IPS-18a (cell line): ENCODE data around the gene LIME1.
"Not testable (repeated sequence)": the region's sequence is repeated elsewhere in the genome, so short reads cannot be mapped to it uniquely, and the experiment has no call there.

Experiments used
- H3K27ac ChIP-seq: one replicate; pipeline ENCODE4 v1.5.1; 2013; ENCODE audit warnings: low read length
- H3K27me3 ChIP-seq: one replicate; pipeline ENCODE4 v1.6.1; 2013; ENCODE audit warnings: mild to moderate bottlenecking, low read length; ENCODE audit not compliant: control insufficient read depth, insufficient read depth
- H3K36me3 ChIP-seq: one replicate; pipeline ENCODE4 v1.6.1; 2013; ENCODE audit warnings: low read depth, low read length; ENCODE audit not compliant: control insufficient read depth
- H3K4me1 ChIP-seq: one replicate; pipeline ENCODE4 v1.6.1; 2013; ENCODE audit warnings: low read depth, low read length; ENCODE audit not compliant: control insufficient read depth
- H3K4me3 ChIP-seq: one replicate; pipeline ENCODE4 v1.5.1; 2013; ENCODE audit warnings: low read length
- H3K9ac ChIP-seq: one replicate; pipeline ENCODE4 v1.6.1; 2013; ENCODE audit warnings: mild to moderate bottlenecking, low read length, moderate library complexity
- H3K9me3 ChIP-seq: one replicate; pipeline ENCODE4 v1.6.1; 2013; ENCODE audit warnings: low read depth, low read length; ENCODE audit not compliant: control insufficient read depth

LIME1 gene

DNA sequence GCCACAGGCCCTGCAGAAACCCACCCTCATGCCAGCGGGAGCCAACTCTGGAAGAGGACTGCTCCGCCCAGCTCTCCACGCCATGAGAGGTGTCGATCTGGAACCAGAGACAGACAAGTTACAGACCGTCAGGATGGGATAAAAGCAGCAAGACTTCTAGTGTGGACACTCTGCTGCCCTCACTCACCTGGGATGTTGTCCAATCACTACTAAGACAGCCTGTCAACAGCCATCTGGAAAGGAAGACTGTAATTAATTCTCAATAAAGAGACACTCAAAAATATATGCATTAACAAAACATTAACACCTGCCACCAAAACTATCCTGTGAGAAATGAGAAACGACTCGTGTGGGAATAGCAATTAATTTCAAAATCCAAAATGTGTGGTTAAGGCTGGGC, 31.4 kb downstream of the LIME1 start:
- no peak overlapping the region for H3K27ac ChIP-seq
- H3K36me3 ChIP-seq, result no peaks in the 10 kb centered on the region
- H3K4me1 ChIP-seq, result no peaks in the 10 kb centered on the region
- no peak overlapping the region for H3K9ac ChIP-seq
- H3K27me3 ChIP-seq, result no peaks in the 10 kb centered on the region
- no peaks in the 10 kb centered on the region for H3K9me3 ChIP-seq
- H3K4me3 ChIP-seq, result no peak overlapping the region

DNA sequence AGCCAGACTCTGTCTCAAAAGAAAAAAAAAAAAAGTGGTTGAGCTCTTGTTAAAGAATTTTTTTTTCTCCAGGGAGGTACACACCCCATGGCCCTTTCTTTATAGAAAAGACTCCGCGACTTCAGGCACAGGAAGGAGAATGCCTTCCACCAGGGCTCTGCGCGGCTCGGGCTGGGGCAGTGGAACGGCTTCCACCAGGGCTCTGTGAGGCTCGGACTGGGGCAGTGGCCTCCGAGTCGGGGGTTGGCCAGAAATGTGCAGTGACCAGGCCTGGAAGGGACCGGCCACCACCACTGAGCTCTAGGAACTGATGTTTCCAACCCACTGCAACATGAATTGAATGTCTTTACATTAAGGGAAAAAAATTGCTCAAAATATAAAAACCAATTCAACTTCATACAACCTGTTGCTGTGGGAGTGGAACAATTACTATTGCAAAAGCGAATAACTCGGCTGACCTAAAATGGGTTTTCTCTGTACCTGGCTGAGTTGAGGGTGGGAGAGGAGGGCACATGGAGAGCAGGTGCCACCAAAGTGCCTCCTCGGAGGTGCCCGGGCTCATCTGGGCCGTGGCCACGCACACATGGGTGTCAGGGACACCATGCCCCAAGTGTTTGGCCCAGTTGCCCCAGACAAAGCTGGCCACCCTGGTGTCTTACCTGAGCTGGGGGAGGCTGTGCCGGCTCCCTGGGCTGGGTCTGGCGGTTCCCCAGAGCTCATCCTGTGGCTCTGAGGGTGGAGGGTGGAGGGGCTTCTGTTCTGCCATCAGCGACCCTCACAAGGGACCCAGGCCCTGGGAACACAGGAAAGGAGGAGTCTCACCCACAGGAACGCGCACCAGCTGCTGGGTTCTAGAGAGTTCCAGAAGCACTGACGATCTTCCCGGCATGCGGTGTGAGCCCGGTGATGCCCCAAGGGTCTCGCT, 32.4 kb downstream of the LIME1 start:
- Histone ChIP-seq H3K4me3 (no peak overlapping the region), H3K9me3 (no peaks in the 10 kb centered on the region), H3K9ac (no peak overlapping the region), H3K4me1 (no peaks in the 10 kb centered on the region), H3K27ac (no peak overlapping the region), H3K27me3 (no peaks in the 10 kb centered on the region), H3K36me3 (no peaks in the 10 kb centered on the region)

DNA sequence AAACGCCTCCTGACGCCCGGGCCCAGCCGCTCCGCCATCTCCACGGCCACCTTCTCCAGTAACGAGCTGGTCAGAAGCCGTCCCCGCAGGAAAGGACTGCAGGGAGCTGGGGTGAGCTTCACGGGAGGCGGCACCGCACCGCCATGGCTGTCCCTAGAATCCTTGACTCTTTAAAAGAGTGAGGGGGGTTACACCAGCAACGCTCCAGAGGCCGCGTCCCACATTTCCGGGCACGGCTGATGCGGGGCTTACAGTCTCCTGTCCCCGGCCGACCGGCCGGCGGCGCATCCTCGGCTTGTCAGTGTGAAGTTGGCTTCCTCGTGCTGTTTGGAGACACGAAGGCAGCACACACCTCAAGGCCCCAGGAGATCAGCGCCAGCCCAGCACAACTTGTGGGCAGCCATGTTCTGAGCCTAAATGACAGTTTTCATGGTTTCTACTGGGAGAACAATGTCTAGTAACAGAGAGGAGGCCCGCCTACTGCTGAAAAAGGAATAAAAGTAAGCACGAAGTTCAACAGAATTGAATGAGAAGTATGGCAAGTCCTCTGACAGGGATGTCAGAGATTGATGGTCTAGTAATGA, 33.5 kb downstream of the LIME1 start:
- Histone ChIP-seq H3K27me3 (no peaks in the 10 kb centered on the region), H3K4me3 (no peak overlapping the region), H3K9ac (no peak overlapping the region), H3K9me3 (no peaks in the 10 kb centered on the region), H3K27ac (no peak overlapping the region), H3K36me3 (no peaks in the 10 kb centered on the region), H3K4me1 (no peaks in the 10 kb centered on the region)

DNA sequence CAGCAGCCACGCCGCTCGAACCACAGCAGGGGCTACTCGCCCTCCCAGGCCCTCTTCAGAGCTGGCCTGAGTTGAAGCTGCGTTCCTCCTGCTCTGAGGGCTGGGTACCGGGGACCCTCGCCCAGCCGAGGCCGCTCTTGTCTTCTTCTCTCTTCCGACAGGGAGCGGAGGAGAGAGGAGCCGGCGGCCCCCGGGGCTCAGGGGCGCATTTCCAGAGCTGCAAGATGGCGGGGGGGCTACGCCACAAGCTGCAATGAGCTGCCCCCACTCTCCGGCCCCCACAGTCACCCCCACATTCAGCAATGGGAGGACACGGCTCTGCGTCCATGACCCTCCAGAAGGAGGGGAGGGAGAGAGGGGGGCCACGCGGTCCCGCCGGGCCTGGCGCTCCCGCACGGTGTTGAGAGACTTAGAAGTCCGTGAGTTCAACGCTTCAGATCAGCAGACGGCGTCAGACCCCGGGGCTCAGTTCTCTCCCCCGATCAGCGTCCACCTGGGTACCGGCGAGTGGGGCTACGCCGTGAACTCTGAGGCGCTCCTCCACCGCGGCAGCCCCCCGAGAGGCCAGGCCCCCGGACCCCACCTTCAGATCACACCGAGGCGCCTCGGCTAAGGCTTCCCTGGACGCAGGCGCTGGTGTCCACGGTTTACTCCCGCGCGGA, 34.7 kb downstream of the LIME1 start:
- Histone ChIP-seq H3K9me3 (no peaks in the 10 kb centered on the region), H3K27me3 (no peaks in the 10 kb centered on the region), H3K4me3 (no peak overlapping the region), H3K27ac (no peak overlapping the region), H3K9ac (no peak overlapping the region), H3K4me1 (peaks cover 6% of the 10 kb centered on the region), H3K36me3 (no peaks in the 10 kb centered on the region)

DNA sequence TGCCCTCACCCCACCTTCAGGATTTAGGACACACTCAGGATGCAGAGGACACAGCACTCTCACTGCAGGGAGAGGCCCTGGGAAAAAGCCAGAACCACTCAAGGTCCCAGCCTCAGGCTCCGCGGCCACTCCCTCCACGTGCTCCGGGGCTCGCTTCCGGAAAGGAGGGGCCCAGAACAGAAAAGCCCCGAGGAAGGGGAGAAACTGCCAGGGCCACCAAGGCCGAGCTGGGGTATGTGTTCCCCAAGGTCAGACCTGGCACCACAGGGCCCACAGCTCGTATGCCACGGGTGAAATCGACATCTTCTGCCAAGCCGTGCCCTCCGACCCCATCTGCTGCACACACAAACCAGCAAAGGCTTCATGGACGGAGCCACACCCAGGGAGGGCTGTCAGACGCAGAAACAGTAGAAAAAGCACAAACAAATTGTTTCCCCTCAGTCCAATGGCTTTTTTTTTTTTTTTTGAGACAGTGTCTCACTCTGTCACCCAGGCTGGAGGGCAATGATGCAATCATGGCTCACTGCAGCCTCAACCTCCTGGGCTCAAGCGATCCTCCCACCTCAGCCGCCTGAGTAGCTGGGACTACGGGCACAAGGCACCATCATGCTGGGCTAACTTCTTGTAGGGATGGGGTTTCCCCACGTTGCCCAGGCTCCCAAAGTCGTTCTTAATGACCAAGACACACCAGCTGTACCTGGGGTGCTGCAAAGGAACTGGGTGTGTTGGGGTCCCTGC, 36.5 kb downstream of the LIME1 start:
- no peak overlapping the region for H3K9ac ChIP-seq
- H3K4me1 ChIP-seq, result peaks cover 6% of the 10 kb centered on the region
- no peaks in the 10 kb centered on the region for H3K36me3 ChIP-seq
- H3K27me3 ChIP-seq, result no peaks in the 10 kb centered on the region
- H3K9me3 ChIP-seq, result no peaks in the 10 kb centered on the region
- no peak overlapping the region for H3K27ac ChIP-seq
- no peak overlapping the region for H3K4me3 ChIP-seq

DNA sequence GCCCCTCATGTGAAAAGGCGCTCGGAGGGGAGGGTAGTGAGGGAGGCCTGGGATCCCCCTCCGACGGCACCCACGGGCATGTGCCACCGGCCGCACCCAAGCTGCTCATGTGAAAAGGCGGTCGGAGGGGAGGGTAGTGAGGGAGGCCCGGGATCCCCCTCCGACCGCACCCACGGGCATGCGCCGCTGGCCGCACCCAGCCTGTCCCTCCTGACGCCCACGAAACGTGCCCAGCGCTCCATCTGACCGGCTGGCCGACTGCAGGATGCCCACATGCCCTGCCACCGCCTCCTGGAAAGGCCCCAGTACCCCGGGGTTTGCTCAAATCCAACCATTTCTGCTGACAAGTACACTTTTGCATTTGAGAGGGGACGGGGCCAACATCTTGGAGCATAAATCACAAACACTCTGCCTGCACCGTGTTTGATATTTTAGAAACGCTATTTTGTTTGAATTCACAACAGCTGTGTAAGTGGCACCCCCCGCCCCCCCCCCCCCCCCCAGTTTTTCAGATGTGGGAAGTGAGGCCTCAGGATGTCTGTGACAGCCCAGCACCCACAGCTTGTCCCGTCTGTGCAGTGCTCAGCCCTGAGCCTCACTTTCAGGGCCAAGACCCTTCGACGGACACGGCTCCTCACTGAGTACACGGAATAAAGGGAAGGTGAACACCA, 37.2 kb downstream of the LIME1 start:
- no peak overlapping the region for H3K9ac ChIP-seq
- no peaks in the 10 kb centered on the region for H3K9me3 ChIP-seq
- H3K36me3 ChIP-seq, result no peaks in the 10 kb centered on the region
- H3K27ac ChIP-seq, result no peak overlapping the region
- H3K4me1 ChIP-seq, result peaks cover 6% of the 10 kb centered on the region
- H3K27me3 ChIP-seq, result no peaks in the 10 kb centered on the region
- H3K4me3 ChIP-seq, result no peak overlapping the region

DNA sequence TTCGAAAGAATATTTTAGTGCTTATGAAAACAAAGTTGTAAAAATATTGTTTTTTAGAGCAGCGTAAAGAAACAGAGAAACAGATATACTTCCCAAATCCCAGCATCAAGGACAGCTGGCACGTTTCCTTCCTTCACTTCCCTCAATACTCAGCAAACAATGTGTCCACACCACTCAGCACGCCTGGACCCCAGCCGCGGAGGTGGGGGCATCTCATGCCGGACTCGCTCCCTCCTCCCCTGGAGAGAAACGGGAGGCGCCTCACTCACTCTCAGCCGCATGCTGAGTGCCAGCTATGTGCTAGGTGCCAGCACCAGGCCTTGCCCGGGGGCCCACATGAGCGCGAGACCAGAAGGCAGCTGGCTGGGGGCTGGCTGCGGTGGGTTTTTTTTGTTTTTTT, 37.8 kb downstream of the LIME1 start:
- H3K27ac ChIP-seq, result no peak overlapping the region
- H3K9ac ChIP-seq, result no peak overlapping the region
- H3K4me3 ChIP-seq, result no peak overlapping the region
- H3K4me1 ChIP-seq, result peaks cover 6% of the 10 kb centered on the region
- H3K9me3 ChIP-seq, result no peaks in the 10 kb centered on the region
- H3K27me3 ChIP-seq, result no peaks in the 10 kb centered on the region
- H3K36me3 ChIP-seq, result no peaks in the 10 kb centered on the region

DNA sequence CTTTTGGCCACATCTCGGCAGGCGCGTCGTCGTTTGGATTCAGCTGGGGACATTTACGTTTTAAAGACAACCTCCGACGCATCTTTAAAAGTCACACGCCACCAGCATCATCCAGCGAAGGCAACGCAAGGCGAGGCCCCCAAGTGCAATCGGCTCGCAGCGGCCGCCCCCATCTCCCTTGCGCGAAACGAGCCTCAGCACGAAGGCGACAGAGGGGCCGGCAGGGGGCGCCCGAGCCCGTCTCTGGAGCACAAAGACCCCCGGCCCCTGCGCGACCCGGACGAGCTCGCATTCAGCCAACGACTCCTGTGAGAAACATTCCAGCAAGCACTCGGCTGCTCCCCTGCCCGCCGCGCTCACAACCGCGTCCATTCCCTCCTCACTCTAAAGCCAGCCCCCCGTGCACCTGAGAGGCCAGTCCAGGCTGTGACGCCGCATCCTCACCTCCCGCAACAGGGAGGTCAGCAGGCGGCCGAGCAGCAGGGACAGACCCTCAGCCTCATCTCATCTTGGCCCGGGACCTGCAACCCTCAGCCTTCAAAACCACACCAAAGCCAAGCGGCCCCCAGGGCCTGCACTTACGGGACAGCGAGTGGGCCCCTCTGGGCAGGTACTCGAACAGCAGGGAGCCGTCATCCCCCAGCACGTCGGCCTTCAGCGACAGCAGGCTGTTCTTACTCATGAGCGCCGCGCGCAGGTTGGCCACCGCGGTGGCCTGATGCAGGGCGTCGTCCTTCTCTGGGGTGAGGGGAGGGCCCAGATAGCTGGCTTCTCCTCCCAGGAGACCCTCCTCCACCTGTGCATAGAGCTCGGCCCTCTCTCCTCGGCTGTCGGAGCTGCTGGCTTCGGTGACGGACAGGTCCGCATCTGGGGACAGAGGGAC, 38.9 kb downstream of the LIME1 start:
- Histone ChIP-seq H3K4me3 (peak overlapping the region; percentile 71), H3K9me3 (no peaks in the 10 kb centered on the region), H3K36me3 (no peaks in the 10 kb centered on the region), H3K27me3 (no peaks in the 10 kb centered on the region), H3K4me1 (peaks cover 6% of the 10 kb centered on the region), H3K9ac (peak overlapping the region; percentile 42), H3K27ac (no peak overlapping the region)

DNA sequence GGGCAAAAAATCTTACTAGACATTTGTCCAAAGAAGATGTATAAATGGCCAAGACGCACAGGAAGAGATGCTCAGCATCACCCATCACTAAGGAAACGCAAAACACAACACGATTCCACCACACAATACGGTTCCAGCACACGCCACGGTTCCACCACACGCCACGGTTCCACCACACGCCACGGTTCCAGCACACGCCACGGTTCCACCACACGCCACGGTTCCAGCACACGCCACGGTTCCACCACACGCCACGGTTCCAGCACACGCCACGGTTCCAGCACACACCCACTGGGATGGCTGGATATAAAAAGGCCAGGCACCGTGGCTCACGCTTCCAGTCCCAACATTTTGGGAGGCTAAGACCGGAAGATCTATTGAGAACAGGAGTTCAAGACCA, 40.4 kb downstream of the LIME1 start:
- not testable (repeated sequence) for H3K4me1 ChIP-seq, H3K9me3 ChIP-seq, H3K36me3 ChIP-seq, H3K27me3 ChIP-seq, H3K4me3 ChIP-seq, H3K9ac ChIP-seq, H3K27ac ChIP-seq

DNA sequence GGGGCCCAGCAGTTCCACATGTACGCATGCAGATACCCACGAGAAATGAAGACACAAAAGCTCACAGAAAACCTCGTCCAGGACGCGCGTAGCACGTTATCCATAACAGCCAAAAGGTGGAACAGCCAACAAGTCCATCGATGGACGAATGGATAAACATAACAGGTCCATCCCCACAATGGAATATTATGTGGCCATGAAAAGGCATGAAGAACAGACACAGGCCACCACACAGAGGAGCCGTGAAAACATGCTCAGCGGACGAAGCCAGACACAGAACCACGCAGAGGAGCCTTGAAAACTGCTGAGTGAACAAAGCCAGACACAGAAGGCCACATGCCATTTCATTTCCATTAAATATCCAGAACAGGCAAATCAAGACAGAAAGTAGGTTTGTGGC, 41.1 kb downstream of the LIME1 start:
- no peaks in the 10 kb centered on the region for H3K9me3 ChIP-seq

More for the DNA sequence above, 41.1 kb downstream of the LIME1 start:
- no peak overlapping the region for H3K27ac ChIP-seq
- H3K4me1 ChIP-seq, result peaks cover 6% of the 10 kb centered on the region
- H3K36me3 ChIP-seq, result no peaks in the 10 kb centered on the region
- no peak overlapping the region for H3K9ac ChIP-seq
- no peak overlapping the region for H3K4me3 ChIP-seq
- no peaks in the 10 kb centered on the region for H3K27me3 ChIP-seq
